HG02759 (cell line): Measurements from ENCODE around the gene AK5.

Source experiments
- ATAC-seq: cut with Tn5 transposase; IDR thresholded peaks from one replicate; pipeline ENCODE4 v1.9.1; 2021; ENCODE audit warnings: mild to moderate bottlenecking, moderate library complexity; ENCODE audit not compliant: unreplicated experiment

AK5 gene

DNA sequence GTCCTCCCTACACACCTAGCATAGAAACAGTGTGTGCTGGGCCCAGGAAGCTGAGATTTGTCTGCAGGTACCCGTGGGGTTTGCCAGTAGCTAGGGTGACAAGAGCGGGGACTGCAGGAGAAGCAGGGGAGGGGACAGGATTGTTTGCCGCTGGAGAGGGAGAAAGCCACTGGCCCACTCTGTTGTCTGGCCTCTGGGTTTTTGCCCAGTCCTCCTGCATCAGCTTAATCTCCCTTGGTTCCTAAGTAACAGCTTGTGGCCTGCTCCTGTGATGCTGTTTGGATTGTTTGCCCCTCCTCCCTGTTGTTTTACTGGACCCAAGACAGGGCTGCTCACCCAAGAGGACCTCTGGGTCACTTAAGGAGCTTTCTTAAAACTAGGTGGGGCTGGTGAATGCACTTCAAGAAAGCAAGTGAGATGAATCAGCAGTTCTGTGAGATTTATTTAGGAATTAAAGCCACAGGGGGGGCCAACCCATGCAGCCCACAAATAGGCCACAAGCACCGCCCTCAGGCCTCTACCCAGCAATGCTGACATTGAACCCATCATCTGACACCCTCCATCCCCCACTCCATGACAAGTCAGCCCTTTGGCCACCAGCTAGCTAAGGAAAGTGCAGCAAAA lies 257.8 kb downstream of the AK5 start:
- ATAC-seq = no peak

DNA sequence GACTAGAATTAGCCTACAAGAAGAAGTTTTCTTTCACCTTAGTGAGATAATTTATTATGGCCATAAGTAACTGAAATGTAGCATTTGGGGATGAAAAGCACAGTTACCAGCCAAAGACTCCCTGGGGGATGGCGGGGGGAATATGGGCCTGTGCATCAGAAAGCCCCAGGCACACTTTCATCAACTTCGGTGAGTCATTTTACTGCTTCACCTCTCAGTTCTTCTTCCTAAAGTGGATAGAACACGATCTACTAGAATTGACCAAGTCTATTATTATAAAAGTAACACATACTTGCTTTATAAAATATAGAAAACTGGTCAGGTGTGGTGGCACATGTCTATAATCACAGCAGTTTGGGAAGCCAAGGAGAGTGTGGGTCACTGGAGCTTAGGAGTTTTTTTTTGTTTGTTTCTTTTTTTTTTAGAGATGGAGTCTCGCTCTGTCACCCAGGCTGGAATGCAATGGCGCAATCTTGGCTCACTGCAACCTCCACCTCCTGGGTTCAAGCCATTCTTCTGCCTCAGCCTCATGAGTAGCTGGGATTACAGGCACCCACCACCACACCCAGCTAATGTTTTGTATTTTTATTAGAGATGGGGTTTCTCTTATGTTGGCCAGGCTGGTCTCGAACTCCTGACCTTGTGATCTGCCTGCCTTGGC lies 258.8 kb downstream of the AK5 start:
- ATAC-seq = peak; percentile 33

- ATAC-seq = peak; percentile 65
These were observed 259.3 kb downstream of the AK5 start for GRCh38 chr1:77541162-77541545.

DNA sequence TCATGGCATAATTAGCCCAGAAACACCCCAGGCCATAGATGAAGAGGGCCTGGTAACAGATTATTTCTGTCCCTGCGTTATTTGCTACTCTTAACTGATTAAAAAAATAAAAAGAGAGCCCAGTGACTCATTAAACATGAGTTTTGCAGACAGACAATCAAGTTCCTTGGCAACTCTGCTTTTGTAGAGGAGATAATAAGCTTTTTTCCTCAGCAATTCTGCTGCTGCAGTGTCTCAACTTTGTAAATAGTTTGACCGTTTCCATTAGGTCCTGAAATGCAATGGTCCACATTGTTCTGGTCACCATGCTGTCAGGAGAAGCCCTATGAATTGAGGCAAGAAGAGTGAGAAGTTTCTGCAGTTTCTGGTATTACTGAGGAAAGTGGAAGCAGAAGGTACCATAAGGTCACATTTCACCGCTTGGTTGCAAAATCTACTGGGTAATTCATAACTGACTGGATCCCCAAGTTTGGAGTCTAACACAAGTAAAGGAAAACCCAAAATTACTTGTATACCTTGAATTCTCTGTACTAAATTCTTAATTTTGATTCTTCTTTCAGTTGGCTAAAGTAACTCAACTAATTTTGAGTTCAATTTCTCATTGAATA lies 261.1 kb downstream of the AK5 start:
- no peak for ATAC-seq

- no peak for ATAC-seq
These were observed 262.1 kb downstream of the AK5 start for GRCh38 chr1:77543822-77544448.

DNA sequence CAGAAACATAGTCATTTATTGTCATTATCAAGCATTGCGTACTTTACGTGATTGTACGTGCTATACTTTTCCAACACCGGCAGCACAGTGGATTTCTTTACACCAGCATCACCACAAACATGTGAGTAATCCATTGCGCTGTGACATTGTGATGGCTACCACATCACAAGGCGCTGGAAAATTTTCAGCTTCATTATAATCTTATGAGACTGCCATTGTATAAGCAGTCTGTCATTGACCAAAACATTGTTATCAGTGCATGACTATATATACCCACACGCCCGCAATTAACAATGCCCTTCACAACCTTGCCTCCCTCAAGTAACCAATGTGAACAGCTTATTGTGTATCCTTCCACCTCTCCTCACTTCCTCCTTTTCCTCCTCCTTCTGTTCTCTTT lies 263.0 kb downstream of the AK5 start:
- no peak for ATAC-seq

DNA sequence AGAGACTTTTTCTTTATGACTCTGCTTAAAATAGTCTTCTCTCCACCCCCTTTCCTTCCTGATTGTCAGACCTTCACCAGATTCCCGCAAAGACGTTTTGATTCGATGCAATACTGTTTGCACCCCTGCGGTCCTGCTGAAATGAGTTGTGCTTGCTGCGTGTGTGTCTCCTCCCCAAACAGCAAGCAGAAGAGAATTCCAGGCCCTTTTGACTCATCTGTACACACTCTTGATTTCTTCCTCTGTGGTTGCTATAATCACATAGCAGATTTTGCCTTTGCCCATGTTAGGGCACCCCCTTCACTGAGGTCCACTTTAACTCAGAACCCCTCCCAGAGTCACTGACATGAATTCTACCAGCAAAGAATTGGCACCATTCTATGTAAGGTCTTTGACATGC lies 264.2 kb downstream of the AK5 start:
- ATAC-seq = no peak

- no peak for ATAC-seq
These were observed 265.1 kb downstream of the AK5 start for GRCh38 chr1:77546890-77547289.

GRCh38 chr1:77548285-77548684 lies 266.5 kb downstream of the AK5 start:
- no peak for ATAC-seq

GRCh38 chr1:77550135-77550534 lies 268.3 kb downstream of the AK5 start:
- ATAC-seq = no peak

GRCh38 chr1:77552626-77553025 lies 270.8 kb downstream of the AK5 start:
- no peak for ATAC-seq

- no peak for ATAC-seq
These were observed 271.9 kb downstream of the AK5 start for GRCh38 chr1:77553568-77554291.

DNA sequence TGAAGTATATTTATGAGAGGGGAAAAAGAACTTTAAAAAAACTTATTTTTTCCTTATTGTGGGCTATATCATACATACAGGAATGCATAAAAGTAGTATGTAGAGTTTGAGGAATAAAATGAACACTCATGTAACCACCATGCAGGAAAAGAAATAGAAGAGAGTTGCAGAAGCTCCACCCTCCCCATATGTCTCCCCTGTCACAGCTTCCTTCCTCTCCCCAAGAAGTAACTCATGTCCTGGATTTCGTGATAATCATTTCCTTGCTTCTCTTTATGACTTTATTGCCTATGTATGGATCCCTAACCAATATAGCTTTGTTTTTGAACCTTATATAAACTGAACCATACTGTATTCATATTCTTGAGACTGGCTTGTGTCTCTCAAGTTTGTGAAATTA lies 274.2 kb downstream of the AK5 start:
- ATAC-seq = no peak

- ATAC-seq = no peak
These were observed 275.2 kb downstream of the AK5 start for GRCh38 chr1:77557053-77557452.

GRCh38 chr1:77558591-77559164 lies 276.9 kb downstream of the AK5 start:
- no peak for ATAC-seq

- ATAC-seq = no peak
These were observed 278.9 kb downstream of the AK5 start for GRCh38 chr1:77560741-77561140.

- no peak for ATAC-seq
These were observed 280.9 kb downstream of the AK5 start for GRCh38 chr1:77562596-77563150.

GRCh38 chr1:77565321-77565720 lies 283.5 kb downstream of the AK5 start:
- ATAC-seq = no peak

DNA sequence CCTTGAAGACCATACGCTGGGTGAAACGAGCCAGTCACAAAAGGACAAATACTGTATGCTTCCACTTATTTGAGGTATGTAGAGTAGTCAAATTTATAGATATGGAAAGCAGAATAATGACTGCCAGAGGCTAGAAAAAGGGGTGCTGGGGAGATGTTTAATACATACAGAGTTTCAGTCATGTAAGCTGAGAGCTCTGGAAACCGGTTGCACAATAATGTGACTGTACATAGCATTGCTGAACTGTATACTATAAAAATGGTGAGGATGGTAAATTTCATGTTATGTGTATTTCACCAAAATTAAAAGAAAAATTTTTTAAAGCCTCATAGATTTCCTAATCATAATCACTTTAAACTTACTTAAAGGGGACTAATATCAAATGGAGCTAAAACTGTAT lies 289.8 kb downstream of the AK5 start:
- no peak for ATAC-seq

GRCh38 chr1:77579547-77579946 lies 297.7 kb downstream of the AK5 start:
- ATAC-seq = no peak

- ATAC-seq = peak; percentile 54
These were observed 301.1 kb downstream of the AK5 start for GRCh38 chr1:77582905-77583304.
